PC-3 (cell line): ENCODE measurements around the gene EMILIN1. TPM values are rescaled to one million over a fixed set of nuclear protein-coding genes. Genes with fewer than 3 reads are reported as not detected.
"Not testable (repeated sequence)": the region's sequence is repeated elsewhere in the genome, so short reads cannot be mapped to it uniquely, and the experiment has no call there.

Experiments
- ATAC-seq: fragments of 200-7000 bp; cut with Tn5 transposase; 2 replicates; pipeline ENCODE4 v1.9.1; 2020; ENCODE audit warnings: mild to moderate bottlenecking, moderate library complexity
- BruUV-seq: library from RNA; stranded (reverse); fragments of 400-500 nt; replicated peaks from 2 replicates; lab custom pipeline; 2021; lab: Mats Ljungman, UMichigan
- CTCF ChIA-PET: fragments of 300-600 bp; sonication (Branson Sonifier 250); formaldehyde crosslinking; loops from one replicate; lab custom pipeline; 2022; ENCODE audit warnings: antibody characterized with exemption; lab: Charles Lee
- POLR2A ChIA-PET: fragments of 300-600 bp; sonication (Branson Sonifier 250); formaldehyde crosslinking; loops from one replicate; lab custom pipeline; 2022; ENCODE audit warnings: antibody characterized with exemption; ENCODE audit not compliant: unreplicated experiment; lab: Charles Lee
- DNase-seq: peaks from one replicate; pipeline ENCODE4 v3.0.0-alpha.2; 2015
- H2AFZ ChIP-seq: fragments of 300-600 bp; sonication (generic); 2 replicates; pipeline ENCODE4 v1.6.0; 2016; ENCODE audit warnings: antibody characterized with exemption, low read length
- H3F3A ChIP-seq: fragments of 300-600 bp; sonication (generic); one replicate; pipeline ENCODE4 v1.6.0; 2017; ENCODE audit warnings: antibody characterized with exemption, low read length, control low read depth, mild to moderate bottlenecking; ENCODE audit not compliant: unreplicated experiment
- H3K27ac ChIP-seq: fragments of 300-600 bp; sonication (generic); 2 replicates; pipeline ENCODE4 v1.5.1; 2016; ENCODE audit warnings: mild to moderate bottlenecking, low read length
- H3K27me3 ChIP-seq: fragments of 300-600 bp; sonication (generic); 2 replicates; pipeline ENCODE4 v1.6.1; 2016; ENCODE audit warnings: low read length, mixed read lengths
- H3K36me3 ChIP-seq: fragments of 300-600 bp; sonication (generic); 2 replicates; pipeline ENCODE4 v1.6.1; 2016; ENCODE audit warnings: low read depth, mixed run types, low read length, mixed read lengths
- H3K4me1 ChIP-seq: fragments of 300-600 bp; sonication (generic); 2 replicates; pipeline ENCODE4 v1.5.1; 2016; ENCODE audit warnings: low read length; ENCODE audit not compliant: insufficient read depth
- H3K4me2 ChIP-seq: fragments of 300-600 bp; sonication (generic); 2 replicates; pipeline ENCODE4 v1.6.0; 2016; ENCODE audit warnings: low read length
- H3K4me3 ChIP-seq: fragments of 300-600 bp; sonication (generic); 2 replicates; pipeline ENCODE4 v1.5.1; 2016; ENCODE audit warnings: mild to moderate bottlenecking, low read length, mixed read lengths
- H3K79me2 ChIP-seq: fragments of 300-600 bp; sonication (generic); 2 replicates; pipeline ENCODE4 v1.6.1; 2017; ENCODE audit warnings: low read length, mixed read lengths
- H3K9ac ChIP-seq: fragments of 300-600 bp; sonication (generic); 2 replicates; pipeline ENCODE4 v1.6.0; 2016; ENCODE audit warnings: mild to moderate bottlenecking, low read length
- H3K9me2 ChIP-seq: fragments of 300-600 bp; sonication (generic); replicated peaks from 2 replicates; pipeline ENCODE4 v1.6.1; 2016; ENCODE audit warnings: mixed run types, low read length, mixed read lengths
- H3K9me3 ChIP-seq: fragments of 300-600 bp; sonication (generic); 2 replicates; pipeline ENCODE4 v1.6.1; 2016; ENCODE audit warnings: low read length, mixed read lengths
- H4K20me1 ChIP-seq: fragments of 300-600 bp; sonication (generic); 2 replicates; pipeline ENCODE4 v1.6.1; 2016; ENCODE audit warnings: low read length, mixed read lengths
- CTCF ChIP-seq: fragments of 300-600 bp; sonication (generic); conservative IDR thresholded peaks from 2 replicates; pipeline ENCODE4 v1.5.1; 2017; ENCODE audit warnings: antibody characterized with exemption, low read depth, mild to moderate bottlenecking, low read length
- EZH2 ChIP-seq: fragments of 300-600 bp; sonication (generic); IDR thresholded peaks from one replicate; pipeline ENCODE4 v1.6.1; 2017; ENCODE audit warnings: antibody characterized with exemption, mild to moderate bottlenecking, low read length; ENCODE audit not compliant: unreplicated experiment
- EZH2phosphoT487 ChIP-seq: fragments of 300-600 bp; sonication (generic); IDR thresholded peaks from 2 replicates; pipeline ENCODE4 v1.6.1; 2018; ENCODE audit warnings: mild to moderate bottlenecking, antibody characterized with exemption, low read length, borderline replicate concordance
- intact Hi-C: fragments of 100-400 bp; cut with micrococcal nuclease; formaldehyde crosslinking; loops from 2 replicates; pipeline ENCODE4 v1.9.0; 2023
- total RNA-seq: library from RNA; depleted of rRNA; stranded (reverse); fragments of >200 nt; gene quantifications from 2 replicates; pipeline ENCODE4 v1.2.3, GENCODE V29; 2014

EMILIN1 gene
- total RNA-seq, 1 experiment from 2014 or later, result 0.69 TPM

- Histone ChIP-seq H3F3A (no peaks in the 10 kb centered on the region), H3K4me1 (no peaks in the 10 kb centered on the region), H4K20me1 (no peaks in the 10 kb centered on the region), H3K36me3 (no peaks in the 10 kb centered on the region), H3K9ac (peak within 1 kb of the TSS; percentile 64), H3K79me2 (no peaks in the 10 kb centered on the region), H3K9me3 (no peaks in the 10 kb centered on the region), H2AFZ (peak within 1 kb of the TSS; percentile 70), H3K27ac (no peak within 1 kb of the TSS), H3K4me2 (peak within 1 kb of the TSS; percentile 99), H3K4me3 (peak within 1 kb of the TSS; percentile 76), H3K27me3 (no peaks in the 10 kb centered on the region), H3K9me2 (no peaks in the 10 kb centered on the region)
- no TSS peak for BruUV-seq
- TF ChIP-seq EZH2phosphoT487, result no peak
- TF ChIP-seq CTCF, result no peak
- TF ChIP-seq EZH2, result no peak
- CTCF ChIA-PET, result no interaction called here
- intact Hi-C loops, result no loop called here
- DNase-seq (peak; percentile 20), ATAC-seq (peak; percentile 64)
- POLR2A ChIA-PET, result no interaction called here
These were observed 40.3 kb downstream of the EMILIN1 start, which contains the start of gene CGREF1 for GRCh38 chr2:27118525-27119329. Gene CGREF1 (minus strand): TSS chr2:27119128. CDS start chr2:27104366, 14,762 bp downstream.

DNA sequence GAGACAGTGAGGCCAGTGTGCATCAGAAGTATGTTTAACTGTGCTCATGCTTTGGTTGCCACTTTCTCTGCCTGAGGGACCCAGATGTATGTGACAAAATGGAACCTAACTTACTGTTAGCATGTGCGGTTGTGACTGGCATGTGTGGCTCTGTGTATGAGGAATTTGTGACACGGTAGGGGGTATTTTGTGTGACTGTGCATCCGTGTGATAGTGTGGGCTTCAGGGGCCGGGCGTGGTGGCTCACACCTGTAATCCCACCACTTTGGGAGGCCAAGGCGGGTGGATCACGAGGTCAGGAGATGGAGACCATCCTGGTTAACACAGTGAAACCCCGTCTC, 40.9 kb downstream of the EMILIN1 start:
- H3K9me3 ChIP-seq, H3K79me2 ChIP-seq, BruUV-seq, H3F3A ChIP-seq, H3K36me3 ChIP-seq, H4K20me1 ChIP-seq, H3K27me3 ChIP-seq, H3K4me1 ChIP-seq, H3K27ac ChIP-seq, intact Hi-C loops, H3K9me2 ChIP-seq, CTCF ChIA-PET, POLR2A ChIA-PET, DNase-seq, ATAC-seq: not testable (repeated sequence)
- Histone ChIP-seq H3K4me3 (peak overlapping the region; percentile 76), H2AFZ (peak overlapping the region; percentile 70), H3K9ac (peak overlapping the region; percentile 64; the same call in 1 of the 2 replicates), H3K4me2 (peak overlapping the region; percentile 99)

DNA sequence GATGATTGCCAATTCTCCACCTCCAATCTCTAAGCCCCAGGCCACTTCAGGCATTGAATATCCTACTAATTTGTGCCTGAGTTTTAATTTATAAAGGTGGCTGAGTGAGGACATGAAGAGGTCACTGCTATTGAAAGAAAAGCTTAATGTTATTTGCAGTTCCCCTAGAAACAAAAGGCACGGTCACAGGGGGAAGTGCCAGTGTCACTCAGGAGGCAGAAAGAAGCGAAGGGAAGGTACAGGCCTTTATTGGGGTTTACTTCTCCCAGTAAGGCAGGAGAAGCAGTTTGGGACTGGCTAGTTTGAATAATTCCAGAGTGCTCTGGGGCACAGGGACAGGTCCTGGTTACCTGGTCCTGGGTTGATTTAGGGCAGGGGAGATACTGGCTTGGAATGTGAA, 43.5 kb downstream of the EMILIN1 start:
- CTCF ChIA-PET, result no interaction called here
- BruUV-seq, result no TSS peak
- H3K4me3 ChIP-seq, result no peak overlapping the region
- DNase-seq, result no peak
- no peaks in the 10 kb centered on the region for H3K9me2 ChIP-seq
- H4K20me1 ChIP-seq, result no peaks in the 10 kb centered on the region
- H3K79me2 ChIP-seq, result no peaks in the 10 kb centered on the region
- no peak overlapping the region for H3K27ac ChIP-seq
- no peak overlapping the region for H3K4me2 ChIP-seq
- no peaks in the 10 kb centered on the region for H3K9me3 ChIP-seq
- H3F3A ChIP-seq, result no peaks in the 10 kb centered on the region
- POLR2A ChIA-PET, result no interaction called here
- H3K4me1 ChIP-seq, result no peaks in the 10 kb centered on the region
- no peak overlapping the region for H2AFZ ChIP-seq
- ATAC-seq, result no peak
- no peak overlapping the region for H3K9ac ChIP-seq
- no peaks in the 10 kb centered on the region for H3K27me3 ChIP-seq
- H3K36me3 ChIP-seq, result no peaks in the 10 kb centered on the region
- no peak for TF ChIP-seq EZH2
- TF ChIP-seq EZH2phosphoT487, result no peak
- TF ChIP-seq CTCF, result no peak
- intact Hi-C loops, result no loop called here
